GM18517 (cell line): ENCODE measurements around the gene SPTSSA.
"Not testable (repeated sequence)": the region's sequence is repeated elsewhere in the genome, so short reads cannot be mapped to it uniquely, and the experiment has no call there.

Experiments used
- ATAC-seq: cut with Tn5 transposase; IDR thresholded peaks from one replicate; pipeline ENCODE4 v1.9.1; 2021; ENCODE audit warnings: mild to moderate bottlenecking, moderate library complexity; ENCODE audit not compliant: unreplicated experiment

SPTSSA gene

DNA sequence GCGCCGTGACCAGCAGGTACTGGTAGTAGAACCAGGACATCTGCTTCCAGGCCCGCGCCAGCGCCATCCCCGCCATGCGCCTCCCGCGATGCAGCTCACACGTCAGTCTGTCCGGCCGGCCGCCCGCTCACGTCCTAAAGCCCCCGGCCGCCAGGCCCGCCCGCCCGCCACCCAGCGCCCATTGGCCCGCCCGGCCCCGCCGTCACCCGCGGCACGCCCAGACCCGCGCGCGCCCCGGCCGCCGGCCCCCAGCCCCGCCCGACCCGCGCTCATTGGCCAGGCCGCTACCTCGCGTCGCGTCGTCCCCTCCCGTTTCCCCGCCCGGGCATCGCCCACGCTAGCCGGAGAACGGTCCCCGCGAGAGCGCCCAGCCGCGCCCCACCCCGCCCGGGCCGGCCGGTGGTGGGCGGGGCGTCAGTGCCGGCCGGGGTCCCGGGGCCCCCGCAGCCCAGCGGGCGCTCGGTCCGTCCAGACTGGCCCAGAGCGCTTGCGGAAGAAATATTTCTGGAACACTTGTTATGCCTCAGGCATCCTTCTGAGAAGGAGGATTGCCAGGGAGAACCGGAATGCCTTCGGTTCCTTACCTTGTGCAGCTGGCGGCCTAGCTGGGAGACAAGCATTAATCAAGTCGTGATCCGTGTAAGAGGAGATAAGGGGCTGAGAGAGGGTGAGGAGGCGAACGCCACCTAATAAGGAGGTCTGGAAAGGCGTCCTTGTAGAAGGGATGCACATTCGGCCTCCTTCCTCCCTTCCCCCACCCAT is at the start of gene SPTSSA:
SPTSSA (minus strand) TSS at position 109 of the 762 bp plus-strand sequence; CDS start at position 76, 33 bp downstream.
- ATAC-seq, result peak; percentile 78

GRCh38 chr14:34507884-34508283 is 45.8 kb upstream of the SPTSSA start:
- no peak for ATAC-seq

DNA sequence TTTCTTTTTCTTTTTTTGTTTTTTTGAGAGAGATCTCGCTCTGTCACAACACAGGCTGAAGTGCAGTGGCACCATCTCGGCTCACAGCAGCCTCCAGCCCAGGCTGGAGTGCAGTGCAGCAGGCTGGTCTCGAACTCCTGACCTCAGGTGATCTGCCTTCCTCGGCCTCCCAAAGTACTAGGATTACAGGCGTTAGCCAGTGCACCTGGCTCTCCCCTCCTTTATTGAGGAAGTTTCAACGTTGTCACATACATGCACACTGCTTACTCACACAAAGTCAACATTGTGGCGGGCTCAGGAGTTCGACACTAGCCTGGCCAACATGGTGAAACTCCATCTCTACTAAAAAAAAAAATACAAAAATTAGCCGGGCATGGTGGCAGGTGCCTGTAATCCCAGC is 45.4 kb upstream of the SPTSSA start:
- no peak for ATAC-seq

GRCh38 chr14:34505124-34505491 is 43.1 kb upstream of the SPTSSA start:
- ATAC-seq, result not testable (repeated sequence)

- ATAC-seq, result not testable (repeated sequence)
Observed at GRCh38 chr14:34504027-34504426, 42.0 kb upstream of the SPTSSA start.

DNA sequence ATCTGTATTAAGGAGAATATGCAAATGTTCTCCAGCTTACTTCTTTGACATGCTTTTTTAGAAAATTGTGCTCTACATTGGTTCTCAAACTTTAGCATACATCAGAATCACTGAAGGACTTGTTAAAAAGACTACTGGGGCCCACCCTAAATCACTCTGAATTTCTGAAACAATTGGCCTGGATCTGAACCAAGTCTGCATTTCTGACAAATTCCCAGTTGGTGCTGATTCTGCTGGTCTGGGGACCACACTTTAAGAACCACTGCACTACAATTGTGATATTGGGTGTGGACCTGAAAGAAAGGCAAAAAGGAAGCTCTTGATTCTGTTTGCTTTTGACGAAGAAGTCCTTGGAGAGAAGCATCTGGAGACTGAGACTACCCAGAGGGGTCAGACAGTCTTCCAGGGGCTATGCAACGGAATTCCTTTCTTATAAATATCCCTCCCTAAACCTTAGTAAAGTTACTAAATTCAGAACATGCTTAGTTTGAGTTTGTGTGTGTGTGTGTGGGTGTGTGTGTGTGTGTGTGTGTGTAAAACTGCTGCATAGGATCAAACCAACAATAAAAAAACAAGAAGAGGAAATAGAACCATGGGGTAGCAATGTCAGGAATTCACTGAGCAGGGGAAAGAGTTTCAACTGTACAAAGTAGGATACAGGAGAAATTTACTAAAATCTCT is 40.6 kb upstream of the SPTSSA start:
- ATAC-seq, result no peak

- ATAC-seq, result no peak
Observed at GRCh38 chr14:34502001-34502400, 40.0 kb upstream of the SPTSSA start.

DNA sequence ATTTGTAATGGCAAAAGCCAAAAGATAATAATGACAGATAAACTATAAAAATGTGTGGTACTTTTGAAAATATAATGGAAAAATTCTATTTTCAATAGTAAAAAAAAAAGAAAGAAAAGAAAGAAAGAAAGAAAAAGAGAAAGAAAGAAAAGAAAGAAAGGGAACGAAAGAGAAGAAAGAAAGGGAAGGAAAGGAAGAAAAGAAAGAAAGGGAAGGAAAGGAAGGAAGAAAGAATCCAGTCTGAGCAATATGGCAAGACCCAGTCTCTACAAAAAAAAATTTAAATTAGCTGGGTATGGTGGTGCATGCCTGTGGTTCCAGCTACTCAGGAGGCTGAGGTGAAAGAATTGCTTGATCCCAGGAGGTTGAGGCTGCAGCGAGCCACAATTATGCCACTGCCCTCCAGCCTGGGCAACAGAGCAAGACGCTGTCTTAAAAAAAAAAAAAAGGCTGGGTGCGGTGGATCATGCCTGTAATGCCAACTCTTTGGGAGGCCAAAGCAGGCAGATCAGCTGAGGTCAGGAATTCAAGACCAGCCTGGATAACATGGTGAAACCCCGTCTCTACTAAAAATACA is 39.1 kb upstream of the SPTSSA start:
- ATAC-seq, result no peak

- no peak for ATAC-seq
Observed at GRCh38 chr14:34498684-34499412, 36.8 kb upstream of the SPTSSA start.

- ATAC-seq, result no peak
Observed at GRCh38 chr14:34496679-34497513, 34.9 kb upstream of the SPTSSA start.

GRCh38 chr14:34496007-34496678 is 34.1 kb upstream of the SPTSSA start:
- no peak for ATAC-seq

DNA sequence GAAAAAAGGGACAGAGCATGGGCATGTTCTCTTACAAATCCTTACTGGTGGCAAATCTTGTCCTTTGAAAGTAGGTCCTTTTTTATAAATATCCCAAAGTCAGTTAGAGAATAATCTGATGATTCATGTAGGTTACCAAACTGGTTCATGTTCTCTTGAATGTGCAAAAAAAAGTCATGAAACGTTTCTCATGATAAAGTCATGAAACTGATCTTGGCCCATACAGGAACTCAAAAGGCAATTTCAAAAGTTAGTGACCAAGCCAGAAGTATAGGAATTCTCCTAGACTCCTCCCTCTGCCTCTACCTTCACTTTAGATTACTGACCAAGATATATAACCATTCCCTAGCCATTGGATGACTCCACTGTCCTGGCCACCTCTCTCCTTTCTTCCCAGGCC is 27.3 kb upstream of the SPTSSA start:
- no peak for ATAC-seq

GRCh38 chr14:34488528-34488927 is 26.5 kb upstream of the SPTSSA start:
- no peak for ATAC-seq

DNA sequence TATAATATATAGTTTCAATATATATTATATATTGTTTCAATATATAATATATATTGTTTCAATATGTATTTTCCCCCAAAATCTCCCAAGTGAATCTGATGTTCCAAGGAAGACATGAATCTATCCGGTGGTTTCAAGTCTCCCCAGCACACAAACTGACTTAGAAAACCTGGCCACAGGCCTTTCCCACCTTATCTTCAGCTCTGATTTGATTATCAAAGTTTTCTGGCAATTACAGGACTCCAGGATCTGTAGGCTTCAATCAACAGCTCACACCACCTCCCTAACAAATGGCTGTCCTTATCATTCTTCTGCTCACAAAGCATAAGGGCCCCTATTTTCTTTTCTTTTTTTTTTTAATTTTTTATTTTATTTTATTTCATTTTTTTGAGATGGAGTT is 22.7 kb upstream of the SPTSSA start:
- ATAC-seq, result no peak

DNA sequence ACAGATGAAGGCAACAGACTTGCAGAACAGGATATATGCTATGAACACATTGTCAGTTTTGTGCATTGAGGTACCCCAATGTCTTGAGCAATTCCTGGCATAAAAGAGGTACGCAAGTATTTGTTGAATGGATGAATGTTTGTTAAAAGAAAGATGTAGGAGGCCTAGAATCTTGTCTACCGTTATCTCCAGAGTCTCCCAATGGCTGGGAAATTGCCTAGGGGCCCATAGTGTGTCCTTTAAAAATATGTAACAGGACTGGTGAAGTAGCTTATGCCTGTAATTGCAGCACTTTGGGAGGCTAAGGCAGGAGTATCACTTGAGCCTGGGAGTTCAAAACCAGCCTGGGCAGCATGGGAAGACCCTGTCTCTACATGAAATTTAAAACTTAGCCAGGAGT is 20.4 kb upstream of the SPTSSA start:
- no peak for ATAC-seq

GRCh38 chr14:34479694-34480093 is 17.7 kb upstream of the SPTSSA start:
- no peak for ATAC-seq

DNA sequence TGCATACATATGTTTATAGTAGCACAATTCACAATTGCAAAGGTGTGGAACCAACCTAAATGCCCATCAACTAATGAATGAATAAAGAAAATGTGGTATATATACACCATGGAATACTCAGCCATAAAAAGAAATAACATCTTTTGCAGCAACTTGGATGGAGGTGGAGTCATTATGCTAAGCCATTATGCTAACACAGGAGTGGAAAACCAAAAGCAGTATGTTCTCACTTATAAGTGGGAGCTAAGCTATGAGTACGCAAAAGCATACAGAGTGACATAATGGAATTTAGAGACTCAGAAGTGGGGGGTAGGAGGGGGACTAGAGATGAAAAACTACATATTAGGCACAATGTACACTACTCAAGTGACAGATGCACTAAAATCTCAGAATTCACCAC is 16.2 kb upstream of the SPTSSA start:
- no peak for ATAC-seq

DNA sequence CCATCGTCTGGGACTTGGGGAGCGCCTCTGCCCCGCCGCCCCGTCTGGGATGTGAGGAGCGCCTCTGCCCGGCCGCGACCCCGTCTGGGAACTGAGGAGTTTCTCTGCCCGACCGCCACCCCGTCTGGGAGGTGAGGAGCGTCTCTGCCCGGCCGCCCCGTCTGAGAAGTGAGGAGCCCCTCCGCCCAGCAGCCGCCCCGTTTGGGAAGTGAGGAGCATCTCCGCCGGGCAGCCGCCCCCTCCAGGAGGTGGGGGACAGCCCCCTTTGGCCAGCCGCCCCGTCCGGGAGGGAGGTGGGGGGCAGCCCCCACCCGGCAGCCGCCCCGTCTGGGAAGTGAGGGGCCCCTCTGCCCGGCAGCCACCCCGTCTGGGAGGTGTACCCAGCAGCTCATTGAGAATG is 14.0 kb upstream of the SPTSSA start:
- ATAC-seq, result not testable (repeated sequence)

GRCh38 chr14:34475163-34475562 is 13.1 kb upstream of the SPTSSA start:
- ATAC-seq, result no peak

DNA sequence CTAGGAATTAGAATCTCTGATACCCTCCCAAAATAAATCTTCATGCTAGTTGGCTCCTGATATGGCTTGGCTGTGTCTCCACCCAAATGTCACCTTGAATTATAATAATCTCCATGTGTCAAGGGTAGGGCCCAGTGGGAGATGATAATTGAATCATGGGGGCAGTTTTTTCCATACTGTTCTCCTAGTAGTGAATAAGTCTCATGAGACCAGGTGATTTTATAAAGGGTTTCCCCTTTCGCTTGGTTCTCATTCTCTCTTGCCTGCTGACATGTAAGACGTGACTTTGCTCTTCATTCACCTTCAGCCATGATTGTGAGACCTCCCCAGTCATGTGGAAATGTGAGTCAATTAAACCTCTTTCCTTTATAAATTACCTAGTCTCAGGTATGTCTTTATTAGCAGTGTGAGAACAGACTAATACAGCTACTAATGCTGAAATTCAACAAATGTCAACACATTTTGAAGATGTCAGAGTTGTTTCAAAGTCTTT is 12.2 kb upstream of the SPTSSA start:
- no peak for ATAC-seq
